Small intestine (tissue), 7 donors: ENCODE data around the gene PDCD1. TPM values are rescaled to one million over a fixed set of nuclear protein-coding genes. Genes with fewer than 3 reads are reported as not detected.
A peak's percentile ranks its signal among the peaks of the same experiment; 100 is the strongest.

Source experiments
- DNase-seq, 2 donors: peaks; one replicate each; pipeline versions ENCODE4 v3.0.0 to v3.0.0-alpha.2; 2013
- FAIRE-seq: peaks from 2 replicates; lab custom pipeline; 2012; peaks lifted over from hg19 to GRCh38; lab: Jason Lieb, UNC
- H3K27ac ChIP-seq, 3 donors: one replicate each; pipeline ENCODE4 v1.5.1; 2013; ENCODE audit warnings: low read length in 2 of 3, mild to moderate bottlenecking in 2 of 3, control low read depth in 1 of 3, inconsistent platforms in 1 of 3, low read depth in 1 of 3, moderate library complexity in 1 of 3
- H3K27me3 ChIP-seq, 3 donors: one replicate each; pipeline ENCODE4 v1.6.1; 2013; ENCODE audit warnings: low read length in 3 of 3, inconsistent platforms in 1 of 3; ENCODE audit not compliant: control insufficient read depth in 3 of 3, insufficient read depth in 3 of 3
- H3K36me3 ChIP-seq, 3 donors: one replicate each; pipeline ENCODE4 v1.6.1; 2013; ENCODE audit warnings: low read length in 3 of 3, inconsistent platforms in 1 of 3, low read depth in 1 of 3, mild to moderate bottlenecking in 1 of 3, moderate library complexity in 1 of 3; ENCODE audit not compliant: control insufficient read depth in 3 of 3, insufficient read depth in 2 of 3
- H3K4me1 ChIP-seq, 3 donors: one replicate each; pipeline ENCODE4 v1.6.1; 2013; ENCODE audit warnings: low read length in 2 of 3, inconsistent platforms in 1 of 3, low read depth in 1 of 3, mild to moderate bottlenecking in 1 of 3, moderate library complexity in 1 of 3; ENCODE audit not compliant: control insufficient read depth in 3 of 3, insufficient read depth in 2 of 3
- H3K4me3 ChIP-seq, 3 donors: one replicate each; pipeline ENCODE4 v1.5.1; 2013; ENCODE audit warnings: low read length in 3 of 3, control low read depth in 1 of 3, inconsistent platforms in 1 of 3, low read depth in 1 of 3, mild to moderate bottlenecking in 1 of 3, moderate library complexity in 1 of 3
- H3K9me3 ChIP-seq, 2 donors: one replicate each; pipeline ENCODE4 v1.6.1; 2013; ENCODE audit warnings: low read depth in 1 of 2, low read length in 1 of 2; ENCODE audit not compliant: control insufficient read depth in 2 of 2, insufficient read depth in 1 of 2
- WGBS, 3 donors: extraction: QIAGEN DNeasy Blood & Tissue Kit; methylation state at CpG; one replicate each; pipeline ENCODE4 v1.1.7; 2013; 5-methylcytosine and 5-hydroxymethylcytosine counted together
- polyA plus RNA-seq, 4 donors: library from polyadenylated mRNA; stranded (reverse) in 3 of 4; unstranded in 1 of 4; fragments of 200-250 nt in 3 of 4; fragments of 120-200 nt in 1 of 4; gene quantifications; one replicate each; pipeline versions ENCODE4 v1.2.1 to v1.2.3, GENCODE V29; 2013
- donor health status: healthy with polysubstance abuse.
- donor health status: control.
- donor health status: control.
- donor health status: Bipolar disorder and iron deficiency.
- donor health status: healthy.

Gene PDCD1
- polyA plus RNA-seq, 4 donors, result 0.27 to 1.2 (median 0.27) TPM; not detected in 1

- H3K27ac ChIP-seq, result no peak overlapping the region
- H3K27me3 ChIP-seq, result peaks cover 0 to 3% (median 0%) of the 10 kb centered on the region in 3 donors
- DNase-seq, result no peak
- H3K36me3 ChIP-seq, result no peaks in the 10 kb centered on the region
- peaks cover 0 to 3% of the 10 kb centered on the region in 2 donors for H3K9me3 ChIP-seq
- WGBS, 3 donors, result 53 to 69% (median 53%) methylated on average over 19 to 20 of the region's 20 CpGs
- no peak for FAIRE-seq
- H3K4me3 ChIP-seq, result no peak overlapping the region
- H3K4me1 ChIP-seq, result peaks cover 0 to 8% (median 2%) of the 10 kb centered on the region in 3 donors
Observed at GRCh38 chr2:241813644-241814392, 44.9 kb downstream of the PDCD1 start.

- Histone ChIP-seq H3K4me3 (no peak overlapping the region), H3K27ac (no peak overlapping the region), H3K9me3 (no peaks in the 10 kb centered on the region), H3K27me3 (no peaks in the 10 kb centered on the region), H3K4me1 (peaks cover 0 to 4% (median 0%) of the 10 kb centered on the region in 3 donors), H3K36me3 (no peaks in the 10 kb centered on the region)
- 84 to 86% (median 85%) methylated on average over 35 to 40 of the region's 40 CpGs for WGBS, 3 donors
- FAIRE-seq, result no peak
- no peak for DNase-seq
Observed at GRCh38 chr2:241812730-241813643, 45.7 kb downstream of the PDCD1 start.

GRCh38 chr2:241811952-241812729 is 46.6 kb downstream of the PDCD1 start:
- Histone ChIP-seq H3K36me3 (no peaks in the 10 kb centered on the region), H3K27me3 (no peaks in the 10 kb centered on the region), H3K9me3 (no peaks in the 10 kb centered on the region), H3K27ac (no peak overlapping the region), H3K4me1 (peaks cover 0 to 4% (median 0%) of the 10 kb centered on the region in 3 donors), H3K4me3 (no peak overlapping the region)
- DNase-seq (no peak), FAIRE-seq (no peak)
- WGBS, 3 donors, result 80 to 85% (median 84%) methylated on average over 20 of the region's 20 CpGs

GRCh38 chr2:241811201-241811951 is 47.3 kb downstream of the PDCD1 start:
- Histone ChIP-seq H3K27ac (no peak overlapping the region), H3K9me3 (no peaks in the 10 kb centered on the region), H3K4me1 (peaks cover 0 to 4% (median 0%) of the 10 kb centered on the region in 3 donors), H3K4me3 (no peak overlapping the region), H3K27me3 (no peaks in the 10 kb centered on the region), H3K36me3 (no peaks in the 10 kb centered on the region)
- DNase-seq (no peak), FAIRE-seq (no peak)
- 86 to 89% (median 88%) methylated on average over 27 of the region's 27 CpGs for WGBS, 3 donors

GRCh38 chr2:241810307-241811200 is 48.1 kb downstream of the PDCD1 start:
- H3K4me3 ChIP-seq, result peak overlapping the region in 1 of 3 donors; percentile 71
- H3K27ac ChIP-seq, result no peak overlapping the region
- no peaks in the 10 kb centered on the region for H3K27me3 ChIP-seq
- no peak for DNase-seq
- H3K9me3 ChIP-seq, result no peaks in the 10 kb centered on the region
- 76 to 87% (median 82%) methylated on average over 24 to 28 of the region's 28 CpGs for WGBS, 3 donors
- FAIRE-seq, result no peak
- H3K36me3 ChIP-seq, result no peaks in the 10 kb centered on the region
- peaks cover 0 to 4% (median 0%) of the 10 kb centered on the region in 3 donors for H3K4me1 ChIP-seq

GRCh38 chr2:241809383-241810306 is 49.0 kb downstream of the PDCD1 start:
- no peaks in the 10 kb centered on the region for H3K9me3 ChIP-seq
- no peaks in the 10 kb centered on the region for H3K36me3 ChIP-seq
- DNase-seq (no peak), FAIRE-seq (no peak)
- peak overlapping the region in 1 of 3 donors; percentile 66 for H3K27ac ChIP-seq
- H3K4me1 ChIP-seq, result peaks cover 0 to 7% (median 0%) of the 10 kb centered on the region in 3 donors
- H3K4me3 ChIP-seq, result peak overlapping the region in 1 of 3 donors; percentile 71
- peaks cover 0 to 3% (median 0%) of the 10 kb centered on the region in 3 donors for H3K27me3 ChIP-seq
- WGBS, 3 donors, result 49 to 80% (median 64%) methylated on average over 26 to 29 of the region's 29 CpGs
